GM18870 (cell line): ENCODE data around the gene GRID2.

Source experiments
- ATAC-seq: cut with Tn5 transposase; IDR thresholded peaks from one replicate; pipeline ENCODE4 v1.9.1; 2021; ENCODE audit warnings: moderate library complexity; ENCODE audit not compliant: unreplicated experiment

GRID2 gene

DNA sequence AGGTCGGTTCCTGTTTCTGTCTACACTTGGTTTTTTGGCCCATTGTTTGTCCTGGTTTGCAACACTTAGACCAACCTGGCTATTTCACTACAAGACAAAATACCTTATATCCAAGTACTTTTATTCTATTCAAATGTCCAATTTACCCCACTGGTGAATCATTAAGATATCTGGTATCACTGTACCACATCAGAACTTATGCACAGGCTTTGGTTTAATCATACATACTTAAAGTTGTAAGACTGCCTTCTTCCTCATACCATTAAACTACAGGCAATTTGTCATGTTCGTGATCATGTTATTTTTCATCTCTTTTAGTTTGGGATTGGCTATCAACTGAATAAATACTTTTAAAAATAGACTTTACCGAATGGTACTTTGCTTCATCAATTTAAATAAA lies 1471.8 kb downstream of the GRID2 start:
- no peak for ATAC-seq

DNA sequence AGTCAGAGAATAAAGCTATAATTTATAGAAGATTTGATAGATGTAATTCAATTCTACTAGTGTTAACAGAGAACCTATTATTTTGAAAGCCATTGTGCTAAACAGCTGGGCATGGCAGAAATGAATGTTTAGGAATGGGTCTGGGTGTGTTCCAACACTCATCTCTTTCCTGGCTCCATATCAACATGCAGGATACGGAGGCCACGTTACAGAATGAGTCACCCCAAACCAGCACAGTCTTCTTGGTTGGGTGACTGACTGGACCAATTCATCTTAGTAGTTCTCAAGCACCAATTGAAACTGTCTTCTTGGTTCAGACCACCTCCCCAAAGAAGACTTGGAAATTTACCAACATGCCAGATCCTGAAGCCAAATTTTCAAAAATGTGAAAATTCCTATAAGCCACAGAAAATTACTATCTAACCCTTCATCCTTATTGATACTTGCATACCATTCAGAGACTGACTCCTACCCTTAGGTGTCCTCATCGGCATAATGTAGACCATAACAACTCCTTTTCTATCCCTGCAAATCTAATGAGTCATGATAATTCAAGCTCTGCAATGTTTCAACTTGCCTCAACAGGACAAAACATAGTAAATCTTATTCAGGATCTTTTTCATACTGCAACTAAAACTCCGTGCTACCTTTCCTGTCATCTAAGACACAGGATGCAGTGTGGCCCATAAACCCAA lies 1472.8 kb downstream of the GRID2 start:
- no peak for ATAC-seq

DNA sequence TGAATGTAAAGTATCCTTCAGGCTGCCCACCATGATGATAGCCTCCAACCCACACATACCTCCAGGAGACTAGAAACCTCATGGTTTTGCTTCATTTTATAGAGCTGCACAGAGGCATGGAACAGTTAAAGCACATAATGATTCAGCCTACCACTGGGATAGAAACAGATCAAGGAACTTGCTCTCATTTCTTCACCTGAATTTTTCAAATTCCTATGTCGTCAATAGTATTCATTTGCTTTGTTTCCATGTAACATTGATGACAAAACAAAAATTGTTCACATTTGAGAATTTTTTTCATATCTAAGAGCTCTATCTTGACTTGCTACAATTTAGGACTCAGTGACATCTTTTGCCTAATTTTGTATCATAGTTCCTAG lies 1473.3 kb downstream of the GRID2 start:
- ATAC-seq, result no peak

- no peak for ATAC-seq
These were observed 1475.5 kb downstream of the GRID2 start for GRCh38 chr4:93779228-93779627.

DNA sequence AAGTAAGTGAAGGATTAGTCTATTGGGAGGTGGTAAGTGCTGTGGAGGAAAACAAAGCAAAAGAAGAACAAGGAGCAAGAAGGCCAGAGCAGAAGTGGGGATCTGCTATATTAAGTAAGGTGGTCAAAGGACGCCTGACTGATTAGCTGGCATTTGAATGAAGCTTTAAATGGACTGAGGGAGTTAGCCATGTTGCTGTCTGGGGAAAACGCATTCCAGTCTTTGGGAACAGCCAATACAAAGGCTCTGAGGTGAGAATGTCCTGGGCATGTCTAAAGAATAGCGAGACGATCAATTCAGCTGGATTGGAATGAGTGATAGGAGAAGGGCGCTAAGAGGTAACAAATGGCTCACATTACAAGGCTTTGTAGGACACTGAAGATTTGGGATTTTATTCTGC lies 1476.3 kb downstream of the GRID2 start:
- no peak for ATAC-seq

DNA sequence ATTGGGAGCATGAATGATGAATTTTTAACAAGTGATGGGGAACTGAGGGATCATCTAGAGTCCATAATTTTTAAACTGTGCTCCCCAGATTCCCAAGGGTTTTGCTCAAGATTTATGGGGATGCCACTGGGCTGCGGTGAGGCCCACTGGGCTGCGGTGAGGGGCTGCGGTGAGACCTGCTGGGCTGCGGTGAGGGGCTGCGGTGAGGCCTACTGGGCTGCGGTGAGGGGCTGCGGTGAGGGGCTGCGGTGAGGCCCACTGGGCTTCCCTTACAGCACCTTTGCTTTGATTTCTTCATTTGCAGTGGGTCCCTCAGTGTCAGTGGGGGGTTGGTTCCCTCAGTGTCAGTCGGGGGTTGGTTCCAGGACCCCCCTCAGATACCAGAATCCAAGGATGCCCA lies 1477.4 kb downstream of the GRID2 start:
- no peak for ATAC-seq

- ATAC-seq, result no peak
These were observed 1482.4 kb downstream of the GRID2 start for GRCh38 chr4:93786149-93786548.

GRCh38 chr4:93788712-93789111 lies 1484.9 kb downstream of the GRID2 start:
- ATAC-seq, result peak; percentile 47

- ATAC-seq, result peak; percentile 84
These were observed 1487.9 kb downstream of the GRID2 start for GRCh38 chr4:93791570-93792195.

DNA sequence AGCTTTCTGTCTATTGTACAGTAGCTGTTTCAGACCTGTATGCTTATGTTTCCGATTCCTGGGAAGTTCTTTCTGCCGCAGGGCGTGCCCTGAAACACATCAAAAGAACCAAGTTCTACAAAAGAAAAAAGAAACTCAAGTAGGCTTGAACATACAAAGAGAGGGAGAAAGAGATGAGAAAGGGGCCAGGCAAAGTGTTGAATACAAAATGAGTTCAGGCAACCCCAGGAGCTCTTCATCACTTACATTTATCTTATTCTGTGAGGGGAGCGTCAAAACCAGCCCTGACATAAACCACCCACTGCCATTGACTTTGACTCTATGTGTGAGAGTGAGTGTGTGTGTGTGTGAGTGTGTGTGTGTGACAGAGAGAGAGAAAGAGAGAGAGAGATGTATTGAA lies 1498.3 kb downstream of the GRID2 start:
- ATAC-seq, result no peak

DNA sequence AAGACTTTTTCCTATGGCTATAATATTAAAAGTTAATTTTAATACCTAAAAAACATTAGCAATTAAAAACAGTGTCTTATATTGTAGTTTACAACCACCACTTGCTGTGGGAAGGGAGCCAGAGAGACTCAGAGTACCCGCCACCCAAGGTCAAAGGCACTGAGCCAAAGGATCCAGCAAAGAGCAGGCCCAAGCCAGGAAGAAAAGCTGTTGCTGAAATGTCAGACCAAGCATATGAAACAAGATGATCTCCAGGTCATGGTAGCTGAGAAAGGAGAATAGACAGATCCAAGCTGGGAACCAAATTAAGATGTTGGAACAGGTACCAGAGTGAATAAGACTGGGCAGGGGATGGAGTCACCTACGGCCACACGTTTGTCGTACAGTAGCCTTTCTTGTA lies 1506.0 kb downstream of the GRID2 start:
- ATAC-seq, result no peak

- no peak for ATAC-seq
These were observed 1506.7 kb downstream of the GRID2 start for GRCh38 chr4:93810340-93810992.

GRCh38 chr4:93813092-93813491 lies 1509.3 kb downstream of the GRID2 start:
- no peak for ATAC-seq

DNA sequence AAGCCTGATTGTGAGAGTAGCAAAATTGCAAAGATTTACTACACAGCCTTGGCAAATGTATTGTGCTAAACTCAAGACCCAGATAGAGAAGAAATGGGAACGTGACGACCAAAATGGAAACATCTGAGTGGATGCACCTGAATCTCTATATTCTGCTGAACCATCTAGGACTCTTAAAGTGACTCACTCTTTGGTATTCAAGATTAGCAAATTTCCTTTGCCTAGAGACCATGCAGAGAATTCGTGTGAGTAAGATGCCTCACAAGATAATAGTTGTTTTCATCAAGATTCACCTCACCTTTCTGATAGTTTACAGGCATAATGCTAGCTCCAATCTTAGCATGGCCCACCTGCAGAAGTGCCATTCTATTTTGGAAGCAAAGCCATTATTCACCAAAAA lies 1510.4 kb downstream of the GRID2 start:
- no peak for ATAC-seq

- ATAC-seq, result no peak
These were observed 1511.0 kb downstream of the GRID2 start for GRCh38 chr4:93814722-93815121.
